Measurements from ENCODE around the gene CYBC1.
A peak's percentile ranks its signal among the peaks of the same experiment; 100 is the strongest.

CYBC1 gene

GRCh38 chr17:82441691-82442487, 8.7 kb downstream of the CYBC1 start:
- H3K9ac ChIP-seq, result no peak overlapping the region
- H3K4me2 ChIP-seq (ENCODE audit: low read length), result no peak overlapping the region
- H3K36me3 ChIP-seq (ENCODE audit: control insufficient read depth, insufficient read depth, low read length), result no peaks in the 10 kb centered on the region
- H2AFZ ChIP-seq, result peak overlapping the region; percentile 16
- H3K4me1 ChIP-seq, result peaks cover 15% of the 10 kb centered on the region
- H3K27me3 ChIP-seq (ENCODE audit: control insufficient read depth, insufficient read depth, low read length), result no peaks in the 10 kb centered on the region
- peak overlapping the region; percentile 82 for H3K27ac ChIP-seq
- H3K9me3 ChIP-seq (ENCODE audit: control insufficient read depth, low read length), result no peaks in the 10 kb centered on the region
- no peaks in the 10 kb centered on the region for H3K79me2 ChIP-seq
- no peak overlapping the region for H3K4me3 ChIP-seq (ENCODE audit: low read depth, low read length)
- TF ChIP-seq CTCF (IDR thresholded peaks at IDR 0.05), result no peak

- TF ChIP-seq CTCF (IDR thresholded peaks at IDR 0.05), result no peak
- Histone ChIP-seq H3K36me3 (ENCODE audit: control insufficient read depth, insufficient read depth, low read length) (no peaks in the 10 kb centered on the region), H3K9ac (no peak overlapping the region), H3K9me3 (ENCODE audit: control insufficient read depth, low read length) (no peaks in the 10 kb centered on the region), H3K79me2 (no peaks in the 10 kb centered on the region), H2AFZ (no peak overlapping the region), H3K27me3 (ENCODE audit: control insufficient read depth, insufficient read depth, low read length) (no peaks in the 10 kb centered on the region), H3K27ac (peak overlapping the region; percentile 82), H3K4me1 (peaks cover 15% of the 10 kb centered on the region), H3K4me2 (ENCODE audit: low read length) (no peak overlapping the region), H3K4me3 (ENCODE audit: low read depth, low read length) (no peak overlapping the region)
Observed at GRCh38 chr17:82440991-82441627, 9.4 kb downstream of the CYBC1 start.

GRCh38 chr17:82440469-82440981, 10.0 kb downstream of the CYBC1 start:
- no peak overlapping the region for H3K27ac ChIP-seq
- TF ChIP-seq CTCF (IDR thresholded peaks at IDR 0.05), result no peak

DNA sequence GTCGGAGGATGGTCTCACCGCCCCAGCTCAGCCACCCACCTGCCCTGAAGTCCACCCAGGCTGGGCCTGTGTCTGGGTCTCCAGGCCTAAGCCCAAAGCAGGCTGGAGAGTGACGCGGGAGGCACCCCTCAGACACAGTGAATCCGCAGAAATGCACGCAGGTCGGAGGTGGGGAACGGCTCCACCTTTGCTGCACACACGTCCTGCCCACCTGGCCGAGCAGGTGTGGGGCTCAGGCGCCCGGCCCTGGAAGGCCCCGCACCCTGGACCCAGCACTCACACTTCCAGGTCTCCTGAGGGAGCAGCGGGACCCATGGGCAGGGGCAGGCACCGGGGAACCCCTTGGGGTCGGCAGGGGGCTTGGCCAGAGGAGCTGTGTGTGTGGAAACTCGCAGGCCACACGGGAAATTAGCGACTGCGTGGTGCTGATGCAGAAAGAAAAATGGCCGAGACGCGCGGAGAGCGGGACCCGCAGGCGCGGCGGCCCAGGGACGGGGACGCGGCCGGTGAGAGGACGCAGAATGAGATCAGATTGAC, 10.7 kb downstream of the CYBC1 start:
- Histone ChIP-seq H3K9me3 (ENCODE audit: control insufficient read depth, low read length) (no peaks in the 10 kb centered on the region), H3K9ac (no peak overlapping the region), H3K27ac (no peak overlapping the region), H3K79me2 (no peaks in the 10 kb centered on the region), H3K36me3 (ENCODE audit: control insufficient read depth, insufficient read depth, low read length) (no peaks in the 10 kb centered on the region), H2AFZ (no peak overlapping the region), H3K4me3 (ENCODE audit: low read depth, low read length) (no peak overlapping the region), H3K4me2 (ENCODE audit: low read length) (no peak overlapping the region), H3K27me3 (ENCODE audit: control insufficient read depth, insufficient read depth, low read length) (no peaks in the 10 kb centered on the region), H3K4me1 (peaks cover 15% of the 10 kb centered on the region)
- no peak for TF ChIP-seq CTCF (IDR thresholded peaks at IDR 0.05)

More at GRCh38 chr17:82440469-82440981, 10.0 kb downstream of the CYBC1 start:
- Histone ChIP-seq H3K79me2 (no peaks in the 10 kb centered on the region), H3K9ac (no peak overlapping the region), H2AFZ (no peak overlapping the region), H3K27me3 (ENCODE audit: control insufficient read depth, insufficient read depth, low read length) (no peaks in the 10 kb centered on the region), H3K4me1 (peaks cover 15% of the 10 kb centered on the region), H3K4me3 (ENCODE audit: low read depth, low read length) (no peak overlapping the region), H3K9me3 (ENCODE audit: control insufficient read depth, low read length) (no peaks in the 10 kb centered on the region), H3K36me3 (ENCODE audit: control insufficient read depth, insufficient read depth, low read length) (no peaks in the 10 kb centered on the region), H3K4me2 (ENCODE audit: low read length) (no peak overlapping the region)
